Glutamatergic neuron (in vitro differentiated cells): Measurements from ENCODE around the gene NFIX. TPM values are rescaled to one million over a fixed set of nuclear protein-coding genes. Genes with fewer than 3 reads are reported as not detected.

Source experiments
- DNase-seq: peaks from one replicate; pipeline ENCODE4 v3.0.0; 2022
- H3K27ac Mint-ChIP-seq: one replicate; pipeline ENCODE4 v1.8.0; 2020; ENCODE audit warnings: mild to moderate bottlenecking, mixed read lengths, inconsistent platforms; ENCODE audit not compliant: unreplicated experiment
- H3K27me3 Mint-ChIP-seq: one replicate; pipeline ENCODE4 v1.8.0; 2020; ENCODE audit warnings: mild to moderate bottlenecking, moderate library complexity, mixed read lengths, inconsistent platforms; ENCODE audit not compliant: unreplicated experiment
- H3K36me3 Mint-ChIP-seq: one replicate; pipeline ENCODE4 v1.8.0; 2020; ENCODE audit warnings: mild to moderate bottlenecking, mixed read lengths, inconsistent platforms; ENCODE audit not compliant: unreplicated experiment
- H3K4me1 Mint-ChIP-seq: one replicate; pipeline ENCODE4 v1.8.0; 2020; ENCODE audit warnings: mild to moderate bottlenecking, low read depth, mixed read lengths, inconsistent platforms; ENCODE audit not compliant: unreplicated experiment
- H3K4me3 Mint-ChIP-seq: one replicate; pipeline ENCODE4 v1.8.0; 2020; ENCODE audit warnings: mild to moderate bottlenecking, mixed read lengths, inconsistent platforms; ENCODE audit not compliant: unreplicated experiment
- H3K9me3 Mint-ChIP-seq: one replicate; pipeline ENCODE4 v1.8.0; 2020; ENCODE audit warnings: mild to moderate bottlenecking, moderate library complexity, mixed read lengths, inconsistent platforms; ENCODE audit not compliant: unreplicated experiment
- CTCF ChIP-seq: fragments of 200-600 bp; sonication (generic); IDR thresholded peaks from one replicate; pipeline ENCODE4 v1.5.0; 2021; ENCODE audit not compliant: partially characterized antibody, unreplicated experiment
- total RNA-seq: library from RNA; stranded (reverse); fragmentation: NEBNext Ultra II Directional; extraction: Animal tissue kit (Norgen Biotek cat#: 25700); gene quantifications from one replicate; pipeline ENCODE4 v1.2.1, GENCODE V29; 2021; ENCODE audit not compliant: unreplicated experiment

The NFIX gene
- total RNA-seq, 1 donor from 2014 or later = 2.4 TPM

- H3K27ac Mint-ChIP-seq = peak overlapping the region; percentile 11
- TF ChIP-seq CTCF = no peak
- peak overlapping the region; percentile 43 for H3K4me3 Mint-ChIP-seq
Observed at GRCh38 chr19:13052447-13053175, 57.3 kb downstream of the NFIX start.

GRCh38 chr19:13053238-13053637 lies 58.0 kb downstream of the NFIX start:
- H3K36me3 Mint-ChIP-seq = no peaks in the 10 kb centered on the region
- peaks cover 7% of the 10 kb centered on the region for H3K9me3 Mint-ChIP-seq
- peaks cover 11% of the 10 kb centered on the region for H3K27me3 Mint-ChIP-seq
- H3K4me1 Mint-ChIP-seq = peaks cover 28% of the 10 kb centered on the region
- H3K27ac Mint-ChIP-seq = no peak overlapping the region
- no peak for DNase-seq
- H3K4me3 Mint-ChIP-seq = no peak overlapping the region
- TF ChIP-seq CTCF = no peak

More at GRCh38 chr19:13052447-13053175, 57.3 kb downstream of the NFIX start:
- peaks cover 12% of the 10 kb centered on the region for H3K27me3 Mint-ChIP-seq
- H3K36me3 Mint-ChIP-seq = no peaks in the 10 kb centered on the region
- H3K9me3 Mint-ChIP-seq = peaks cover 7% of the 10 kb centered on the region
- H3K4me1 Mint-ChIP-seq = peaks cover 28% of the 10 kb centered on the region
- no peak for DNase-seq

GRCh38 chr19:13053761-13054625 lies 58.7 kb downstream of the NFIX start:
- no peak overlapping the region for H3K4me3 Mint-ChIP-seq
- H3K27ac Mint-ChIP-seq = no peak overlapping the region
- H3K27me3 Mint-ChIP-seq = peaks cover 11% of the 10 kb centered on the region
- no peaks in the 10 kb centered on the region for H3K36me3 Mint-ChIP-seq
- peaks cover 7% of the 10 kb centered on the region for H3K9me3 Mint-ChIP-seq
- no peak for TF ChIP-seq CTCF
- peaks cover 30% of the 10 kb centered on the region for H3K4me1 Mint-ChIP-seq
- DNase-seq = peak; percentile 44

GRCh38 chr19:13054626-13055212 lies 59.4 kb downstream of the NFIX start:
- TF ChIP-seq CTCF = no peak
- peaks cover 11% of the 10 kb centered on the region for H3K27me3 Mint-ChIP-seq
- no peak overlapping the region for H3K4me3 Mint-ChIP-seq
- peak overlapping the region; percentile 17 for H3K27ac Mint-ChIP-seq
- DNase-seq = no peak
- H3K9me3 Mint-ChIP-seq = peaks cover 11% of the 10 kb centered on the region
- peaks cover 32% of the 10 kb centered on the region for H3K4me1 Mint-ChIP-seq
- H3K36me3 Mint-ChIP-seq = no peaks in the 10 kb centered on the region
